ENCODE data around the gene SLC22A8. TPM values are rescaled to one million over a fixed set of nuclear protein-coding genes. Genes with fewer than 3 reads are reported as not detected.
"Not testable (repeated sequence)": the region's sequence is repeated elsewhere in the genome, so short reads cannot be mapped to it uniquely, and the experiment has no call there.

Gene SLC22A8
- total and polyA plus RNA-seq, 2 donors, result 0.02 TPM; not detected in 1

GRCh38 chr11:62953811-62954210 lies 61.8 kb downstream of the SLC22A8 start:
- Histone ChIP-seq H3K4me3 (ENCODE audit: low read length in 2 of 2) (no peak overlapping the region), H3K27ac (ENCODE audit: low read depth in 1 of 2, low read length in 1 of 2) (no peak overlapping the region), H3K4me1 (ENCODE audit: control insufficient read depth in 2 of 2, insufficient read depth in 2 of 2, low read length in 2 of 2) (no peaks in the 10 kb centered on the region), H3K27me3 (ENCODE audit: control insufficient read depth in 2 of 2, insufficient read depth in 1 of 2, low read length in 1 of 2) (peaks cover 0 to 1% of the 10 kb centered on the region in 2 donors), H3K36me3 (ENCODE audit: control insufficient read depth in 2 of 2, insufficient read depth in 2 of 2, low read length in 1 of 2) (no peaks in the 10 kb centered on the region), H3K9me3 (ENCODE audit: control insufficient read depth in 2 of 2, insufficient read depth in 1 of 2, low read length in 1 of 2) (no peaks in the 10 kb centered on the region)
- no peak for DNase-seq (ENCODE audit: low read depth in 6 of 9, low spot score in 9 of 9)
- 94% methylated on average over 4 of the region's 4 CpGs for WGBS

- WGBS, result 82% methylated on average over 7 of the region's 7 CpGs
- no peak for DNase-seq (ENCODE audit: low read depth in 6 of 9, low spot score in 9 of 9)
Observed at GRCh38 chr11:62948765-62949320, 66.8 kb downstream of the SLC22A8 start.

GRCh38 chr11:62945538-62945937 lies 70.1 kb downstream of the SLC22A8 start:
- not testable (repeated sequence) for DNase-seq (ENCODE audit: low read depth in 6 of 9, low spot score in 9 of 9); H3K36me3 ChIP-seq (ENCODE audit: control insufficient read depth in 2 of 2, insufficient read depth in 2 of 2, low read length in 1 of 2); H3K9me3 ChIP-seq (ENCODE audit: control insufficient read depth in 2 of 2, insufficient read depth in 1 of 2, low read length in 1 of 2); H3K4me1 ChIP-seq (ENCODE audit: control insufficient read depth in 2 of 2, insufficient read depth in 2 of 2, low read length in 2 of 2); H3K4me3 ChIP-seq (ENCODE audit: low read length in 2 of 2); H3K27ac ChIP-seq (ENCODE audit: low read depth in 1 of 2, low read length in 1 of 2); H3K27me3 ChIP-seq (ENCODE audit: control insufficient read depth in 2 of 2, insufficient read depth in 1 of 2, low read length in 1 of 2)
- WGBS, result 97% methylated on average over 10 of the region's 10 CpGs

More at GRCh38 chr11:62948765-62949320, 66.8 kb downstream of the SLC22A8 start:
- Histone ChIP-seq H3K4me1 (ENCODE audit: control insufficient read depth in 2 of 2, insufficient read depth in 2 of 2, low read length in 2 of 2) (no peaks in the 10 kb centered on the region), H3K27me3 (ENCODE audit: control insufficient read depth in 2 of 2, insufficient read depth in 1 of 2, low read length in 1 of 2) (peaks cover 0 to 3% of the 10 kb centered on the region in 2 donors), H3K4me3 (ENCODE audit: low read length in 2 of 2) (no peak overlapping the region), H3K27ac (ENCODE audit: low read depth in 1 of 2, low read length in 1 of 2) (no peak overlapping the region), H3K36me3 (ENCODE audit: control insufficient read depth in 2 of 2, insufficient read depth in 2 of 2, low read length in 1 of 2) (no peaks in the 10 kb centered on the region), H3K9me3 (ENCODE audit: control insufficient read depth in 2 of 2, insufficient read depth in 1 of 2, low read length in 1 of 2) (no peaks in the 10 kb centered on the region)

Other genes starting within 250 kb of the SLC22A8 start
- 18.9 TPM for gene TAF6L, start 244.4 kb downstream of the SLC22A8 start, total RNA-seq
- gene TAF6L, start 244.4 kb downstream of the SLC22A8 start, polyA plus RNA-seq, result 26.5 TPM
- gene TMEM179B, start 228.4 kb downstream of the SLC22A8 start, total RNA-seq, result 36.5 TPM
- gene TMEM179B, start 228.4 kb downstream of the SLC22A8 start, polyA plus RNA-seq, result 58.2 TPM
- 19.9 TPM for gene TMEM223, start 223.8 kb downstream of the SLC22A8 start, total RNA-seq
- gene TMEM223, start 223.8 kb downstream of the SLC22A8 start, polyA plus RNA-seq, result 18.4 TPM
- gene NXF1, start 210.4 kb downstream of the SLC22A8 start, total RNA-seq, result 34.4 TPM
- gene NXF1, start 210.4 kb downstream of the SLC22A8 start, polyA plus RNA-seq, result 186 TPM
- 30.0 TPM for gene STX5, start 183.8 kb downstream of the SLC22A8 start, total RNA-seq
- 31.2 TPM for gene STX5, start 183.8 kb downstream of the SLC22A8 start, polyA plus RNA-seq
- not detected for gene TEX54, start 183.0 kb downstream of the SLC22A8 start, total RNA-seq
- gene TEX54, start 183.0 kb downstream of the SLC22A8 start, polyA plus RNA-seq, result 1.3 TPM
- 71.2 TPM for gene WDR74, start 176.3 kb downstream of the SLC22A8 start, total RNA-seq
- gene WDR74, start 176.3 kb downstream of the SLC22A8 start, polyA plus RNA-seq, result 57.2 TPM
- 69.1 TPM for gene SLC3A2, start 134.9 kb downstream of the SLC22A8 start, total RNA-seq
- 96.6 TPM for gene SLC3A2, start 134.9 kb downstream of the SLC22A8 start, polyA plus RNA-seq
- gene CHRM1, start 94.5 kb downstream of the SLC22A8 start, total RNA-seq, result not detected
- gene CHRM1, start 94.5 kb downstream of the SLC22A8 start, polyA plus RNA-seq, result 0.05 TPM
- gene SLC22A6, start 30.9 kb downstream of the SLC22A8 start, total RNA-seq, result not detected
- not detected for gene SLC22A6, start 30.9 kb downstream of the SLC22A8 start, polyA plus RNA-seq
- not detected for gene SLC22A24, start 128.4 kb upstream of the SLC22A8 start, total RNA-seq
- gene SLC22A24, start 128.4 kb upstream of the SLC22A8 start, polyA plus RNA-seq, result 0.05 TPM
- not detected for gene SLC22A25, start 227.8 kb upstream of the SLC22A8 start, total RNA-seq
- gene SLC22A25, start 227.8 kb upstream of the SLC22A8 start, polyA plus RNA-seq, result not detected